Fibroblast of lung (primary cell): Measurements from ENCODE around the gene TVP23C. TPM values are rescaled to one million over a fixed set of nuclear protein-coding genes. Genes with fewer than 3 reads are reported as not detected.

Experiments used
- DNase-seq, 2 donors: peaks; one replicate each; pipeline versions ENCODE4 v3.0.0 to v3.0.0-alpha.2; 2010; ENCODE audit warnings: low read depth in 2 of 2
- H2AFZ ChIP-seq: 2 replicates; pipeline ENCODE4 v1.5.1; 2012; ENCODE audit warnings: low read length, control low read depth, inconsistent platforms
- H3K27ac ChIP-seq: 2 replicates; pipeline ENCODE4 v1.5.1; 2011; ENCODE audit warnings: low read length, control low read depth; ENCODE audit not compliant: insufficient read depth
- H3K27me3 ChIP-seq: 2 replicates; pipeline ENCODE4 v1.5.1; 2011; ENCODE audit warnings: mild to moderate bottlenecking, low read length; ENCODE audit not compliant: control insufficient read depth, insufficient read depth
- H3K36me3 ChIP-seq: 2 replicates; pipeline ENCODE4 v1.5.1; 2011; ENCODE audit warnings: low read length; ENCODE audit not compliant: control insufficient read depth, insufficient read depth
- H3K4me1 ChIP-seq: 2 replicates; pipeline ENCODE4 v1.5.1; 2011; ENCODE audit warnings: low read length; ENCODE audit not compliant: control insufficient read depth, insufficient read depth; ENCODE audit errors: extremely low read depth
- H3K4me2 ChIP-seq: 2 replicates; pipeline ENCODE4 v1.5.1; 2011; ENCODE audit warnings: low read length, control low read depth; ENCODE audit not compliant: insufficient read depth; ENCODE audit errors: extremely low read depth
- H3K4me3 ChIP-seq, 4 experiments: fragments of 200-600 bp in 1 of 4; sonication (generic) in 1 of 4; replicated peaks in 1 of 4; 2 replicates each; pipeline ENCODE4 v1.5.1; 2011 to 2016; ENCODE audit warnings: low read length in 4 of 4, low read depth in 3 of 4, mild to moderate bottlenecking in 3 of 4, control low read depth in 2 of 4, inconsistent platforms in 1 of 4, mixed read lengths in 1 of 4; ENCODE audit not compliant: insufficient read depth in 1 of 4; ENCODE audit errors: control extremely low read depth in 1 of 4
- H3K79me2 ChIP-seq: 2 replicates; pipeline ENCODE4 v1.5.1; 2012; ENCODE audit warnings: mild to moderate bottlenecking, low read length, inconsistent platforms; ENCODE audit not compliant: control insufficient read depth, insufficient read depth
- H3K9ac ChIP-seq: 2 replicates; pipeline ENCODE4 v1.5.1; 2011; ENCODE audit warnings: mild to moderate bottlenecking, low read length, control low read depth; ENCODE audit not compliant: insufficient read depth
- H3K9me3 ChIP-seq: 2 replicates; pipeline ENCODE4 v1.5.1; 2012; ENCODE audit warnings: low read depth, low read length; ENCODE audit not compliant: control insufficient read depth, insufficient read depth
- H4K20me1 ChIP-seq: 2 replicates; pipeline ENCODE4 v1.5.1; 2011; ENCODE audit warnings: low read length; ENCODE audit not compliant: control insufficient read depth, insufficient read depth; ENCODE audit errors: extremely low read depth
- CTCF ChIP-seq, 2 donors: IDR thresholded peaks in 1 of 2; conservative IDR thresholded peaks in 1 of 2; 1 replicate in 1 of 2; 2 replicates in 1 of 2; pipeline ENCODE4 v1.5.1; 2011 to 2012; ENCODE audit warnings: low read length in 2 of 2, control low read depth in 1 of 2, inconsistent platforms in 1 of 2, low read depth in 1 of 2, mild to moderate bottlenecking in 1 of 2
- EZH2 ChIP-seq: IDR thresholded peaks from 2 replicates; pipeline ENCODE4 v1.5.1; 2012; ENCODE audit warnings: low read length, control low read depth, mild to moderate bottlenecking; ENCODE audit errors: missing control alignments
- polyA plus RNA-seq, 2 donors: library from polyadenylated mRNA; depleted of rRNA in 1 of 2; stranded (reverse) in 1 of 2; unstranded in 1 of 2; fragments of >200 nt; gene quantifications; 2 replicates each; pipeline ENCODE4 v1.2.1, GENCODE V29; 2011 to 2012; ENCODE audit warnings: missing spikeins in 1 of 2
- total RNA-seq: library from RNA; depleted of rRNA; stranded (reverse); fragments of >200 nt; gene quantifications from 2 replicates; pipeline ENCODE4 v1.2.1, GENCODE V29; 2014

TVP23C gene
- total and polyA plus RNA-seq, 2 donors (not counting 1 experiment from before 2014, with no cell fraction given), result 7.0 to 25.1 TPM

- H2AFZ ChIP-seq, result no peak overlapping the region
- H3K4me3 ChIP-seq, result peak overlapping the region in 1 of 4 experiments; percentile 9
- peaks cover 5% of the 10 kb centered on the region for H3K36me3 ChIP-seq
- H3K4me2 ChIP-seq, result peak overlapping the region; percentile 70
- TF ChIP-seq EZH2, result no peak
- TF ChIP-seq CTCF (conservative IDR thresholded peaks at IDR 0.05 in 1 of 2, IDR thresholded peaks at IDR 0.05 in 1 of 2; ENCODE audit: low read depth in 1 of 2, low read length in 2 of 2), result no peak
- no peak overlapping the region for H3K27ac ChIP-seq
- no peaks in the 10 kb centered on the region for H4K20me1 ChIP-seq
- peaks cover 20% of the 10 kb centered on the region for H3K4me1 ChIP-seq
- H3K27me3 ChIP-seq, result no peaks in the 10 kb centered on the region
- H3K9me3 ChIP-seq, result no peaks in the 10 kb centered on the region
- H3K9ac ChIP-seq, result no peak overlapping the region
- H3K79me2 ChIP-seq, result no peaks in the 10 kb centered on the region
- DNase-seq, result peak; percentile 58 to 82
Measured at GRCh38 chr17:15513058-15513791, 50.1 kb downstream of the TVP23C start.

- H3K36me3 ChIP-seq, result peaks cover 5% of the 10 kb centered on the region
- no peaks in the 10 kb centered on the region for H4K20me1 ChIP-seq
Measured at GRCh38 chr17:15512071-15512709, 51.1 kb downstream of the TVP23C start.

More at GRCh38 chr17:15512071-15512709, 51.1 kb downstream of the TVP23C start:
- TF ChIP-seq CTCF (conservative IDR thresholded peaks at IDR 0.05 in 1 of 2, IDR thresholded peaks at IDR 0.05 in 1 of 2; ENCODE audit: low read depth in 1 of 2, low read length in 2 of 2), result no peak
- TF ChIP-seq EZH2, result no peak
- Histone ChIP-seq H3K9ac (no peak overlapping the region), H3K79me2 (no peaks in the 10 kb centered on the region), H2AFZ (no peak overlapping the region), H3K27ac (no peak overlapping the region), H3K4me3 (no peak overlapping the region), H3K4me2 (no peak overlapping the region), H3K27me3 (no peaks in the 10 kb centered on the region), H3K4me1 (peaks cover 23% of the 10 kb centered on the region), H3K9me3 (no peaks in the 10 kb centered on the region)
- no peak for DNase-seq
